K562 (cell line): Measurements from ENCODE around the gene CCDC88C. TPM values are rescaled to one million over a fixed set of nuclear protein-coding genes. Genes with fewer than 3 reads are reported as not detected.

ENCODE experiments used
- ATAC-seq: fragments of 200-7000 bp; cut with Tn5 transposase; 3 replicates; pipeline ENCODE4 v1.9.1; 2020; ENCODE audit warnings: moderate library complexity
- BruUV-seq: library from RNA; stranded (reverse); fragments of 400-500 nt; replicated peaks from 2 replicates; lab custom pipeline; 2021; lab: Mats Ljungman, UMichigan
- CTCF ChIA-PET: fragments of 300-600 bp; formaldehyde crosslinking; extraction: SDS; loops from one replicate; lab custom pipeline; 2021; ENCODE audit warnings: low intra/inter-chr PET ratio; lab: Yijun Ruan, JAX
- POLR2A ChIA-PET: fragments of 300-600, 350-650 bp; sonication (Branson Sonifier 250); formaldehyde crosslinking; extraction: SDS; loops from one replicate; lab custom pipeline; 2021; ENCODE audit warnings: antibody characterized with exemption, inconsistent platforms; lab: Yijun Ruan, JAX
- DNase-seq, 4 experiments: peaks; one replicate each; pipeline versions ENCODE4 v3.0.0 to v3.0.0-alpha.2; 2011 to 2018; ENCODE audit warnings: low spot score in 3 of 4, mixed read lengths in 3 of 4; ENCODE audit errors: extremely low read depth in 1 of 4
- FAIRE-seq: peaks from 2 replicates; lab custom pipeline; 2011; peaks lifted over from hg19 to GRCh38; lab: Jason Lieb, UNC
- H2AFZ ChIP-seq: 2 replicates; pipeline ENCODE4 v1.6.0; 2011; ENCODE audit warnings: low read depth, low read length, control low read depth, inconsistent platforms
- H3K27ac ChIP-seq: fragments of 200-600 bp; 3 replicates; pipeline ENCODE4 v1.8.0; 2011; ENCODE audit warnings: low read depth, mild to moderate bottlenecking, control low read depth, inconsistent platforms, low read length, moderate library complexity, mixed read lengths; ENCODE audit errors: extremely low read depth
- H3K27me3 ChIP-seq, 2 experiments: fragments of 300-600 bp in 1 of 2; 2 replicates in 1 of 2; 3 replicates in 1 of 2; pipeline versions ENCODE4 v1.6.0 to v1.8.0; 2011; ENCODE audit warnings: inconsistent platforms in 2 of 2, low read length in 2 of 2, mild to moderate bottlenecking in 1 of 2, mixed read lengths in 1 of 2, moderate library complexity in 1 of 2; ENCODE audit not compliant: control insufficient read depth in 2 of 2, insufficient read depth in 2 of 2
- H3K36me3 ChIP-seq: fragments of 300-600 bp; 3 replicates; pipeline ENCODE4 v1.8.0; 2011; ENCODE audit warnings: mild to moderate bottlenecking, low read length, inconsistent platforms; ENCODE audit not compliant: control insufficient read depth, insufficient read depth
- H3K4me1 ChIP-seq, 2 experiments: fragments of 200-600 bp in 1 of 2; replicated peaks in 1 of 2; 2 replicates in 1 of 2; 3 replicates in 1 of 2; pipeline versions ENCODE4 v1.5.1 to v1.8.0; 2011; ENCODE audit warnings: inconsistent platforms in 2 of 2, low read length in 2 of 2, mild to moderate bottlenecking in 1 of 2, mixed read lengths in 1 of 2, moderate library complexity in 1 of 2; ENCODE audit not compliant: control insufficient read depth in 2 of 2, insufficient read depth in 2 of 2
- H3K4me2 ChIP-seq: 2 replicates; pipeline ENCODE4 v1.6.1; 2011; ENCODE audit warnings: low read length, control low read depth, inconsistent platforms, mixed read lengths; ENCODE audit not compliant: insufficient read depth
- H3K4me3 ChIP-seq: fragments of 200-600 bp; sonication (generic), shearing (Covaris generic); 2 replicates; pipeline ENCODE4 v1.5.1; 2016; ENCODE audit warnings: control low read depth, inconsistent platforms
- H3K79me2 ChIP-seq: fragments of 200-600 bp; 3 replicates; pipeline ENCODE4 v1.8.0; 2011; ENCODE audit warnings: low read length, inconsistent platforms; ENCODE audit not compliant: control insufficient read depth, insufficient read depth
- H3K9ac ChIP-seq, 2 experiments: 2 replicates each; pipeline versions ENCODE4 v1.6.0 to v1.6.1; 2011; ENCODE audit warnings: low read depth in 2 of 2, low read length in 2 of 2, control low read depth in 1 of 2, inconsistent platforms in 1 of 2, mild to moderate bottlenecking in 1 of 2, mixed read lengths in 1 of 2; ENCODE audit not compliant: insufficient read depth in 1 of 2
- H3K9me1 ChIP-seq: one replicate; pipeline ENCODE4 v1.6.0; 2011; ENCODE audit warnings: inconsistent platforms, mild to moderate bottlenecking, low read length, moderate library complexity; ENCODE audit not compliant: control insufficient read depth, insufficient read depth
- H3K9me3 ChIP-seq: replicated peaks from 2 replicates; pipeline ENCODE4 v1.5.1; 2011; ENCODE audit warnings: low read depth, low read length, inconsistent platforms; ENCODE audit not compliant: control insufficient read depth, insufficient read depth
- H4K20me1 ChIP-seq: replicated peaks from 2 replicates; pipeline ENCODE4 v1.6.1; 2011; ENCODE audit warnings: low read length, inconsistent platforms, mixed read lengths; ENCODE audit not compliant: control insufficient read depth, insufficient read depth
- CCNT2 ChIP-seq: IDR thresholded peaks from 2 replicates; pipeline ENCODE4 v1.6.1; 2011; ENCODE audit warnings: borderline replicate concordance, low read depth, mild to moderate bottlenecking, moderate library complexity, mixed read lengths, low read length; ENCODE audit not compliant: insufficient read length; ENCODE audit errors: extremely low read depth
- CREBBP ChIP-seq: IDR thresholded peaks from one replicate; pipeline ENCODE4 v1.6.1; 2012; ENCODE audit warnings: low read depth, mild to moderate bottlenecking, control low read depth, inconsistent platforms, low read length
- ETS2 ChIP-seq: IDR thresholded peaks from 2 replicates; pipeline ENCODE4 v1.6.1; 2016; ENCODE audit warnings: borderline replicate concordance, missing genetic modification characterization, mild to moderate bottlenecking, moderate library complexity, missing compliant biosample characterization; ENCODE audit not compliant: poor library complexity, severe bottlenecking
- ETV5 ChIP-seq: sonication (generic); formaldehyde crosslinking; IDR thresholded peaks from 2 replicates; pipeline ENCODE4 v1.4.0; 2020; ENCODE audit warnings: low read depth, mild to moderate bottlenecking, missing genetic modification reagents
- FUS ChIP-seq: fragments of 200-400 bp; formaldehyde crosslinking; optimal IDR thresholded peaks from 2 replicates; pipeline ENCODE3; 2017; ENCODE audit warnings: low read depth, low read length
- NBN ChIP-seq: fragments of 450-650 bp; IDR thresholded peaks from 2 replicates; pipeline ENCODE4 v1.6.1; 2016; ENCODE audit warnings: low read depth, mild to moderate bottlenecking
- U2AF2 ChIP-seq: fragments of 200-400 bp; formaldehyde crosslinking; optimal IDR thresholded peaks from 2 replicates; pipeline ENCODE3; 2017; ENCODE audit warnings: low read depth, mild to moderate bottlenecking, low read length
- YBX1 ChIP-seq: fragments of 450-650 bp; IDR thresholded peaks from 2 replicates; pipeline ENCODE4 v1.7.1; 2016; ENCODE audit warnings: mild to moderate bottlenecking
- ZNF280B ChIP-seq: fragments of 250-450 bp; sonication (Bioruptor Pico); IDR thresholded peaks from 2 replicates; pipeline ENCODE4 v1.5.1; 2021; ENCODE audit warnings: mild to moderate bottlenecking
- ZNF445 ChIP-seq: fragments of 250-450 bp; sonication (Bioruptor Pico); IDR thresholded peaks from 2 replicates; pipeline ENCODE4 v1.4.0; 2020; ENCODE audit warnings: low read depth, mild to moderate bottlenecking, moderate library complexity
- WGBS: fragments of 100-300 bp; shearing (Covaris generic); methylation state at CpG from one replicate; pipeline ENCODE4 v1.1.6; 2016; ENCODE audit warnings: low coverage, mixed read lengths; ENCODE audit not compliant: insufficient coverage; ENCODE audit errors: missing lambda C conversion rate; 5-methylcytosine and 5-hydroxymethylcytosine counted together
- in situ Hi-C: fragments of 300-500 bp; cut with MboI; formaldehyde crosslinking; loops from 4 replicates; pipeline ENCODE4 v1.15.0; 2018; ENCODE audit warnings: inconsistent platforms, mixed read lengths
- intact Hi-C: fragments of 100-400 bp; cut with micrococcal nuclease; formaldehyde crosslinking; loops from 2 replicates; pipeline ENCODE4 v1.14.2; 2022
- polyA plus RNA-seq, 8 experiments: library from polyadenylated mRNA; depleted of rRNA in 4 of 8; stranded (reverse) in 5 of 8; unstranded in 3 of 8; fragments of >200 nt; fragmentation: Nextera tagmentation in 2 of 8; fragmentation: Illumina TruSeq in 1 of 8; extraction: Ambion mirVana in 2 of 8; extraction: Trizol in 1 of 8; gene quantifications; 2 replicates each; pipeline versions ENCODE4 v1.2.1 to v1.2.3, GENCODE V29; 2011 to 2014; ENCODE audit warnings: inconsistent platforms in 1 of 8, missing spikeins in 1 of 8
- total RNA-seq, 7 experiments: library from RNA; depleted of rRNA in 6 of 7; stranded (reverse); fragments of >200 nt in 6 of 7; fragmentation: Illumina TruSeq in 2 of 7; extraction: Trizol in 2 of 7; gene quantifications; 2 replicates each; pipeline versions ENCODE4 v1.2.1 to v1.2.3, GENCODE V29; 2011 to 2021; ENCODE audit warnings: low replicate concordance in 1 of 7

The CCDC88C gene
- total and polyA plus RNA-seq, 9 of the 15 experiments (the other 6 are each of a cell fraction or from before 2014, with no cell fraction given) = 0.62 to 22.5 (median 10.7) TPM

DNA sequence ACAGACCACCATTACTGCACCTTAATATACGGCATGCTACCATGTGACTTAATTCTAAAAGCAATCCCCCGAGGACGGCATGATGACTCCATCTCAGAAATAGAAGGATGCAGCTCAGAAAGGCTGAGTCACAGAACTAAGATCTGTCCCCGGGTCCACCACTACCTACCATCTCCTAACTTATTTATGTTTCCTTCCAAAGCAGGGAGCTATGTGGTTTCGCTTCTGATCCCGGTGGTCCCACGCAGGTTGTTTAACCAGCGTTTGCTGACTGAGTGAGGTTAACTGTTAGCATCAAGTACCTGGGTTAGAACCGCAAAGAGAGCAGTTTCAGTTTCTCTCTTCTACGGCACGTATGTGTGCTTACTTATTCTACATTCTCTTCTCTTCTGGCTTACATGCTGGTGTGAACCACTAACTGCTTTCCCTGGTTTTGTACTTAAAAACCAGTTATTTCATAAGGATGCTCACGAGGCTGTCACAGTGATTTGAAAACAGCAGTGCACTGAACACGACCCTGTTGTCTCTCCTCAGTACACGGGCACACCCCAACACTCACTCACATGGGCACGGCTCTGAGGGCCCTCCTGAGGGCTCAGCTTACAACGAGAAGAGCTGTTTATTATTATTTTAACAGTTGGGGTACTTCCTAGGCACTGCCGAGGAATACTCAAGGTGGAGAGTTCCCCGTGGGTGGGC is 66.7 kb downstream of the CCDC88C start:
- Histone ChIP-seq H3K36me3 (no peaks in the 10 kb centered on the region), H3K4me2 (no peak overlapping the region), H3K79me2 (no peaks in the 10 kb centered on the region; the same call in 2 of the 3 replicates), H3K9me3 (no peaks in the 10 kb centered on the region), H3K4me3 (no peak overlapping the region), H3K27me3 (no peaks in the 10 kb centered on the region), H3K9me1 (peaks cover 5% of the 10 kb centered on the region), H2AFZ (no peak overlapping the region), H3K9ac (no peak overlapping the region), H3K27ac (no peak overlapping the region), H4K20me1 (peaks cover 4% of the 10 kb centered on the region; the same call in 1 of the 2 replicates), H3K4me1 (peaks cover 6 to 10% of the 10 kb centered on the region in 2 experiments; a peak in 4 of 5 replicates)
- TF ChIP-seq CCNT2 (no peak), ETS2 (tag) (no peak), NBN (no peak), ETV5 (CRISPR knock-in tag) (no peak), YBX1 (no peak), FUS (no peak), ZNF445 (CRISPR knock-in tag) (no peak), U2AF2 (no peak), CREBBP (no peak), ZNF280B (CRISPR knock-in tag) (no peak)
- FAIRE-seq (no peak), DNase-seq (no peak), ATAC-seq (no peak)
- intact Hi-C loops (no loop called here), in situ Hi-C loops (no loop called here)
- BruUV-seq = no TSS peak
- POLR2A ChIA-PET = interaction anchor here (0.7 to 1.7 kb wide), 2 partner anchors 10 kb away, joined by 3 to 5 read pairs; no protein-coding TSS in a partner anchor
- 89% methylated on average over 15 of the region's 18 CpGs for WGBS
- CTCF ChIA-PET = no interaction called here
